IMR-90 (cell line): ENCODE measurements around the gene PIGN.

Experiments used
- CEBPB ChIP-seq: IDR thresholded peaks from 2 replicates; pipeline ENCODE4 v1.6.1; 2012; ENCODE audit warnings: low read depth, low read length, improper control_type of control experiment
- POLR2A ChIP-seq: IDR thresholded peaks from 2 replicates; pipeline ENCODE4 v1.6.1; 2012; ENCODE audit warnings: mild to moderate bottlenecking, low read depth, low read length
- RAD21 ChIP-seq: IDR thresholded peaks from 2 replicates; pipeline ENCODE4 v1.6.1; 2012; ENCODE audit warnings: low read length, improper control_type of control experiment
- RCOR1 ChIP-seq: IDR thresholded peaks from 2 replicates; pipeline ENCODE4 v1.6.1; 2012; ENCODE audit warnings: mild to moderate bottlenecking, low read length, improper control_type of control experiment; ENCODE audit not compliant: insufficient replicate concordance
- SMC3 ChIP-seq: fragments of 150-350 bp; IDR thresholded peaks from 2 replicates; pipeline ENCODE4 v1.6.1; 2016; ENCODE audit warnings: low read depth, mild to moderate bottlenecking, antibody characterized with exemption, low read length, moderate library complexity
- TF ChIP-seq, protein P1 (sequence below): conservative IDR thresholded peaks from 2 replicates; pipeline ENCODE4 v1.5.1; 2012; ENCODE audit warnings: mild to moderate bottlenecking, low read depth, low read length, improper control_type of control experiment

DNA sequence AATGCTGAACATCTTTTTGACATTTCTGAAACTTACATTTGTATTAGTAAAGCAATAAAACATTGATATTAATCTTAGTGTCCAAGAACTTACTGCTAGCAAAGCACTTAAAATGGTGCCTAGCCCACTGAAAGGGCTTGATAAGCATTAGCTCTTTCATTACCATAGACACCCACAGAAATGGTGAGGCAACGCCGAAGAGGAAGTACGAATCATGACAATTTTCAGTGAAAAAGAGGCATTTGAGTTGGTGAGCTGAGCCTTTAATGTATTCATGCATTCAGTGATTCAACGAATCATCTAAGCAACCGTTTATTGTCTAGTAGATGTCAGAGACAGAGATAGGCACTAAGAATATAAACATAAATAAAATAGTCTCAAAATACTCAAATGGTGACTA lies 101.1 kb downstream of the PIGN start:
- TF ChIP-seq, protein P1, sequence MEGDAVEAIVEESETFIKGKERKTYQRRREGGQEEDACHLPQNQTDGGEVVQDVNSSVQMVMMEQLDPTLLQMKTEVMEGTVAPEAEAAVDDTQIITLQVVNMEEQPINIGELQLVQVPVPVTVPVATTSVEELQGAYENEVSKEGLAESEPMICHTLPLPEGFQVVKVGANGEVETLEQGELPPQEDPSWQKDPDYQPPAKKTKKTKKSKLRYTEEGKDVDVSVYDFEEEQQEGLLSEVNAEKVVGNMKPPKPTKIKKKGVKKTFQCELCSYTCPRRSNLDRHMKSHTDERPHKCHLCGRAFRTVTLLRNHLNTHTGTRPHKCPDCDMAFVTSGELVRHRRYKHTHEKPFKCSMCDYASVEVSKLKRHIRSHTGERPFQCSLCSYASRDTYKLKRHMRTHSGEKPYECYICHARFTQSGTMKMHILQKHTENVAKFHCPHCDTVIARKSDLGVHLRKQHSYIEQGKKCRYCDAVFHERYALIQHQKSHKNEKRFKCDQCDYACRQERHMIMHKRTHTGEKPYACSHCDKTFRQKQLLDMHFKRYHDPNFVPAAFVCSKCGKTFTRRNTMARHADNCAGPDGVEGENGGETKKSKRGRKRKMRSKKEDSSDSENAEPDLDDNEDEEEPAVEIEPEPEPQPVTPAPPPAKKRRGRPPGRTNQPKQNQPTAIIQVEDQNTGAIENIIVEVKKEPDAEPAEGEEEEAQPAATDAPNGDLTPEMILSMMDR: no peak
- TF ChIP-seq POLR2A: no peak
- no peak for TF ChIP-seq RAD21
- peak; percentile 58; the same call in 1 of the 2 replicates for TF ChIP-seq CEBPB
- no peak for TF ChIP-seq SMC3
- TF ChIP-seq RCOR1: no peak
